ENCODE results near the gene CDH13. TPM values are rescaled to one million over a fixed set of nuclear protein-coding genes. Genes with fewer than 3 reads are reported as not detected.

Gene CDH13
- total and polyA plus RNA-seq, 8 donors = 0.12 to 21.4 (median 1.7) TPM; not detected in 1

DNA sequence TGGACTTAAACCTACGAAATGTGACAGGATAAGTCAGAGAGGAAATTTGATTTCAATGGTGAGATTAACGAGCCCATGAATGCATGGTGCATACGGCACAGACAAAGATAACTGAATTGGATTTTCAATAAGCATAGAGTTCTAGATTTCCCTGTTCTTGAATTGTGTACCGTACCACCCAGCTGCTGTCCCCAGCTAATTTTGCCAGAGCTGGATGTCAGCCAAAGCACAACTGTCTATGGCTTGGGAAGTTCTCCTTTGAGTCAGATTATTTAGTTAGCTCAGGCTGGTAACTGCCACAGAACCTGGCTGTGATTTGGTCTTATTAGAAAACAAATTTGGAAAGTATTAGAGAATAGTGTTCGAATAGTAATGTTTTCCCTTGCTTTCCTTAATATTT lies 143.1 kb downstream of the CDH13 start:
- DNase-seq = no peak
- H3K27me3 ChIP-seq = no peaks in the 10 kb centered on the region
- no peak overlapping the region for H3K4me3 ChIP-seq
- no peak overlapping the region for H3K27ac ChIP-seq
- H3K36me3 ChIP-seq = no peaks in the 10 kb centered on the region
- TF ChIP-seq POLR2A (IDR thresholded peaks at IDR 0.05) (no peak), EP300 (IDR thresholded peaks at IDR 0.05) (no peak), POLR2AphosphoS5 (IDR thresholded peaks at IDR 0.05) (no peak)
- TF ChIP-seq, protein P1, sequence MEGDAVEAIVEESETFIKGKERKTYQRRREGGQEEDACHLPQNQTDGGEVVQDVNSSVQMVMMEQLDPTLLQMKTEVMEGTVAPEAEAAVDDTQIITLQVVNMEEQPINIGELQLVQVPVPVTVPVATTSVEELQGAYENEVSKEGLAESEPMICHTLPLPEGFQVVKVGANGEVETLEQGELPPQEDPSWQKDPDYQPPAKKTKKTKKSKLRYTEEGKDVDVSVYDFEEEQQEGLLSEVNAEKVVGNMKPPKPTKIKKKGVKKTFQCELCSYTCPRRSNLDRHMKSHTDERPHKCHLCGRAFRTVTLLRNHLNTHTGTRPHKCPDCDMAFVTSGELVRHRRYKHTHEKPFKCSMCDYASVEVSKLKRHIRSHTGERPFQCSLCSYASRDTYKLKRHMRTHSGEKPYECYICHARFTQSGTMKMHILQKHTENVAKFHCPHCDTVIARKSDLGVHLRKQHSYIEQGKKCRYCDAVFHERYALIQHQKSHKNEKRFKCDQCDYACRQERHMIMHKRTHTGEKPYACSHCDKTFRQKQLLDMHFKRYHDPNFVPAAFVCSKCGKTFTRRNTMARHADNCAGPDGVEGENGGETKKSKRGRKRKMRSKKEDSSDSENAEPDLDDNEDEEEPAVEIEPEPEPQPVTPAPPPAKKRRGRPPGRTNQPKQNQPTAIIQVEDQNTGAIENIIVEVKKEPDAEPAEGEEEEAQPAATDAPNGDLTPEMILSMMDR (IDR thresholded peaks at IDR 0.05) = no peak
- WGBS, 5 donors = 70 to 81% (median 75%) methylated on average over 5 of the region's 5 CpGs
- H3K9me3 ChIP-seq = no peaks in the 10 kb centered on the region
- no peaks in the 10 kb centered on the region for H3K4me1 ChIP-seq
- intact Hi-C loops (cut with DNase I; ENCODE audit: low total_unique reads) = no loop called here

DNA sequence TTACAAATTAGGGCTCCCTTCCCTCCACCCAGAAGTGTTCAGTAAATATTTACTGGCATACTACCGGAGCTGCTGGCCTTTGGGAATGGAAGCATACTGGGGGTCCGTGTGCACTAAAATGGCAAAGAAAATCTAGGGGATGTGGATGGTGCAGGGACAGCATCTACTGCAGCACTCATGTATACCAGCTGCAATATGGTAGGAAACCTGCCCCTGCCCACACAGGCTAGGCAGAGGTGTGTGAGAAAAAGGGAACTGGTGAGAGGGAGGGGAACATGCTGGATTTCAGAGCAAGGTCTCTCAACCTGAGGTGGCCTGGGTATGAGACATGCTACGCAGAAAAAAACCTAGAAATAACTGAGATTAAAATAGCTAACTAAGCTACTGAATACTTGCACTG lies 145.4 kb downstream of the CDH13 start:
- Histone ChIP-seq H3K27me3 (no peaks in the 10 kb centered on the region), H3K36me3 (no peaks in the 10 kb centered on the region), H3K4me3 (no peak overlapping the region), H3K27ac (no peak overlapping the region), H3K9me3 (no peaks in the 10 kb centered on the region), H3K4me1 (no peaks in the 10 kb centered on the region)
- intact Hi-C loops (cut with DNase I; ENCODE audit: low total_unique reads) = no loop called here
- no peak for DNase-seq
- WGBS, 5 donors = 51 to 72% (median 63%) methylated on average over 3 of the region's 3 CpGs
- TF ChIP-seq POLR2A (IDR thresholded peaks at IDR 0.05) = no peak
- TF ChIP-seq, protein P1 (IDR thresholded peaks at IDR 0.05) = no peak

DNA sequence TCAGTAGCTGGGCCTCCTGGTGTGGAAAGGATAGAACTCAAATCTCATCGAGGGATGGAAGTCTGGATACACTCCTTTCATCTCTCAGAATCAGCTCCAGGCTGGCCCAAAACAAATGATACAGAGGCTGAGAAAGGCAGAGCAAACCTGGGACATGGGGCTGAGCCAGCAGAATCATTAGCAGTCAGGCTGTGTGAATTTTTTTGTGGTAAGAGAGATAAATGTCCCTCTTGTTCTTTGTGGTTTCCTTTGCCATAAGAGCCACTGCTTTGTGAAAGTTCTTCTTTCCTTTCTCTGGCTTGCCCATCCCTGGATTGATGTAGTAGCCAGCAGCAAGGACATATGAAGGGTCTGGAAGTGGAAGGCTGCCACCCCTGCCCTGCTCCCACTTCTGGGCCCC lies 146.2 kb downstream of the CDH13 start:
- Histone ChIP-seq H3K27ac (no peak overlapping the region), H3K9me3 (no peaks in the 10 kb centered on the region), H3K36me3 (no peaks in the 10 kb centered on the region), H3K4me1 (no peaks in the 10 kb centered on the region), H3K27me3 (no peaks in the 10 kb centered on the region), H3K4me3 (no peak overlapping the region)
- DNase-seq = no peak
- no peak for TF ChIP-seq POLR2A (IDR thresholded peaks at IDR 0.05)
- TF ChIP-seq, protein P1 (IDR thresholded peaks at IDR 0.05) = no peak
- TF ChIP-seq EP300 (IDR thresholded peaks at IDR 0.05) = no peak
- TF ChIP-seq POLR2AphosphoS5 (IDR thresholded peaks at IDR 0.05) = no peak
- WGBS, 5 donors = 65 to 71% (median 69%) methylated on average over 1 of the region's 1 CpG
- intact Hi-C loops (cut with DNase I; ENCODE audit: low total_unique reads) = no loop called here

DNA sequence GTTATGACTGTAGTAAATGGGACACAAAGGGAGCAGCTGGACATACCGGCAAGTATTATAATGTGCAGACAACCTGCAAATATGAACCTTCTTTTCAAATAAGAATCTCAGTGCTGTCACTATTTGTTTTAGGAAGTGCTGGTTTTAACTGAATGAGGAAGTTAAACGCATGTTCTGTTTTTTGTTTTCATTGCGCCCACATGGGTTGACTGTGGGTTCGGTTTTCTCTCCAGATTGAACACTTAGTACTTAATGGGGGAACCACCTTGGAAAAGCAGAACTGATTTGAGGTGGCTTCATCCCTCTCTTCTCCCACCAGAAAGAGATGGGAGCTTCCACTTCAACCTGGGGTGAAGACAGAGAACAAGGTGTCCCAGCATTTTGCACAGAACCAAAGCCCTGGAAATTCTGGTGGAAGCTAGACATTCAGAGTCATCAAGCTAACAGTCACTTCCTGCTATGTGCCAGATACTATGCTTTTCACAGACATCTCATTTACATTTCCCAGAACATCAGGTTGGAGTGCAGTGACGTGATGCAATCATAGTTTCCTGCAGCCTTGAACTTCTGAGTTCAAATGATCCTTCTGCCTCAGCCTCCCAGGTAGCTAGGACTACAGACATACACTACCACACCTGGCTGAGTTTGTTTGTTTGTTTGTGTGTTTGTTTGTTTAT lies 149.8 kb downstream of the CDH13 start:
- Histone ChIP-seq H3K4me1 (no peaks in the 10 kb centered on the region), H3K27ac (no peak overlapping the region), H3K36me3 (no peaks in the 10 kb centered on the region), H3K9me3 (no peaks in the 10 kb centered on the region), H3K27me3 (no peaks in the 10 kb centered on the region), H3K4me3 (no peak overlapping the region)
- TF ChIP-seq, protein P1 (IDR thresholded peaks at IDR 0.05) = no peak
- TF ChIP-seq EP300 (IDR thresholded peaks at IDR 0.05) (no peak), POLR2AphosphoS5 (IDR thresholded peaks at IDR 0.05) (no peak)
- DNase-seq = no peak
- intact Hi-C loops (cut with DNase I; ENCODE audit: low total_unique reads) = no loop called here
- WGBS, 5 donors = 62 to 79% (median 71%) methylated on average over 5 of the region's 5 CpGs
